Upper lobe of right lung (tissue), 1 donor: ENCODE data around the gene C10orf105. TPM values are rescaled to one million over a fixed set of nuclear protein-coding genes. Genes with fewer than 3 reads are reported as not detected.

Source experiments
- ATAC-seq: fragments of 200-7000 bp; cut with Tn5 transposase; one replicate; pipeline ENCODE4 v1.9.1; 2020; ENCODE audit warnings: mild to moderate bottlenecking, moderate library complexity
- DNase-seq: peaks from one replicate; pipeline ENCODE4 v3.0.0-alpha.2; 2020
- H3K27ac ChIP-seq: fragments of 200-600 bp; one replicate; pipeline ENCODE4 v1.8.0; 2022
- H3K27me3 ChIP-seq: fragments of 200-600 bp; one replicate; pipeline ENCODE4 v1.8.0; 2022; ENCODE audit warnings: mild to moderate bottlenecking
- H3K36me3 ChIP-seq: fragments of 200-600 bp; one replicate; pipeline ENCODE4 v1.8.0; 2022
- H3K4me1 ChIP-seq: fragments of 200-600 bp; one replicate; pipeline ENCODE4 v1.8.0; 2022
- H3K4me3 ChIP-seq: fragments of 200-600 bp; one replicate; pipeline ENCODE4 v1.8.0; 2022; ENCODE audit warnings: mild to moderate bottlenecking
- H3K9me3 ChIP-seq: fragments of 200-600 bp; one replicate; pipeline ENCODE4 v1.8.0; 2022
- intact Hi-C: fragments of 100-400 bp; cut with DNase I; formaldehyde crosslinking; loops from one replicate; pipeline ENCODE4 v1.11.0; 2022
- total RNA-seq: library from RNA; stranded (reverse); fragmentation: NEBNext Ultra II Directional; extraction: Animal tissue kit (Norgen Biotek cat#: 25700); gene quantifications from one replicate; pipeline ENCODE4 v1.2.1, GENCODE V29; 2021
- TF ChIP-seq, protein P1 (sequence below): fragments of 200-600 bp; IDR thresholded peaks from one replicate; pipeline ENCODE4 v1.8.0; 2022; ENCODE audit warnings: antibody characterized with exemption
- donor health status: DM: no; HTN: yes; CAD: no; lungs with severe emphysema.

C10orf105 gene
- total RNA-seq, 1 donor from 2014 or later, result 0.52 TPM

DNA sequence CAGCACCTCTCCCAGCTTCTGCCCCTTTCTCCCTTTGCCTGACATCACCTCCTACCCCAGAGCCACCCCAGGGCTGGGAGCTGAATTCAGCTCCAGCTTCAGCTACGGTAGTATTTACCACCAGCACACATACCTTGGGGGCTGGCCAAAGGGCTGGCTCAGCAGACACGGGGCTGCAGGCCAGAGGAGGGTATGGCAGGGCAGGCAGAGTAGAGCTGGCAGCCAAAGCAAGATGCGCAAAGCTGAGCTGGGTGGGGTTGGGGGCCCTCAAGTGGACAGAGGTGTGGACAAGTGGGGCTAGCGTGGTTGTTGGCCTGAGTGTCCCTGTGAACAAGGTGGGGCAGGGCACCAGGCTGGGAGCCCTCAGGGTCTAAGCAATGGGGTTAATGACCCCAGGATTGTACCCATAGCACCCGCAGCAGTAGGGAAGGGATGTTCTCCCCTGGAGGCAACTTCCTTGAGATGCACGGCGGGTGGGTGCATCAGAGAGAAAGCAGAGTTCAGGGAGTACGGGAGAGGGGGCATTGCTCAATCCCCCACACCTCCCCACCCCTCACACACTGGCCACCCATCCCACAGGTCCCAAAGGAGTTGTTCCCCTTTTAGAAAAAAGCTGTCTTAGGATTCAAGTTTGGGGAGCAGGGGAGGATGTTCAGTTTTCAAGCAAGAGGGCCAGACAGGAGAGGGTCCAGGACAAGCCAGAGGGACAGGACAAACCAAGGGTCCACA is 45.8 kb upstream of the C10orf105 start:
- DNase-seq, result no peak
- TF ChIP-seq, protein P1, sequence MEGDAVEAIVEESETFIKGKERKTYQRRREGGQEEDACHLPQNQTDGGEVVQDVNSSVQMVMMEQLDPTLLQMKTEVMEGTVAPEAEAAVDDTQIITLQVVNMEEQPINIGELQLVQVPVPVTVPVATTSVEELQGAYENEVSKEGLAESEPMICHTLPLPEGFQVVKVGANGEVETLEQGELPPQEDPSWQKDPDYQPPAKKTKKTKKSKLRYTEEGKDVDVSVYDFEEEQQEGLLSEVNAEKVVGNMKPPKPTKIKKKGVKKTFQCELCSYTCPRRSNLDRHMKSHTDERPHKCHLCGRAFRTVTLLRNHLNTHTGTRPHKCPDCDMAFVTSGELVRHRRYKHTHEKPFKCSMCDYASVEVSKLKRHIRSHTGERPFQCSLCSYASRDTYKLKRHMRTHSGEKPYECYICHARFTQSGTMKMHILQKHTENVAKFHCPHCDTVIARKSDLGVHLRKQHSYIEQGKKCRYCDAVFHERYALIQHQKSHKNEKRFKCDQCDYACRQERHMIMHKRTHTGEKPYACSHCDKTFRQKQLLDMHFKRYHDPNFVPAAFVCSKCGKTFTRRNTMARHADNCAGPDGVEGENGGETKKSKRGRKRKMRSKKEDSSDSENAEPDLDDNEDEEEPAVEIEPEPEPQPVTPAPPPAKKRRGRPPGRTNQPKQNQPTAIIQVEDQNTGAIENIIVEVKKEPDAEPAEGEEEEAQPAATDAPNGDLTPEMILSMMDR, result no peak
- no peaks in the 10 kb centered on the region for H3K9me3 ChIP-seq
- peaks cover 22% of the 10 kb centered on the region for H3K36me3 ChIP-seq
- H3K27ac ChIP-seq, result peak overlapping the region; percentile 90
- intact Hi-C loops, result no loop called here
- H3K27me3 ChIP-seq, result no peaks in the 10 kb centered on the region
- ATAC-seq, result peak; percentile 5
- H3K4me1 ChIP-seq, result peaks cover 87% of the 10 kb centered on the region
- H3K4me3 ChIP-seq, result no peak overlapping the region

DNA sequence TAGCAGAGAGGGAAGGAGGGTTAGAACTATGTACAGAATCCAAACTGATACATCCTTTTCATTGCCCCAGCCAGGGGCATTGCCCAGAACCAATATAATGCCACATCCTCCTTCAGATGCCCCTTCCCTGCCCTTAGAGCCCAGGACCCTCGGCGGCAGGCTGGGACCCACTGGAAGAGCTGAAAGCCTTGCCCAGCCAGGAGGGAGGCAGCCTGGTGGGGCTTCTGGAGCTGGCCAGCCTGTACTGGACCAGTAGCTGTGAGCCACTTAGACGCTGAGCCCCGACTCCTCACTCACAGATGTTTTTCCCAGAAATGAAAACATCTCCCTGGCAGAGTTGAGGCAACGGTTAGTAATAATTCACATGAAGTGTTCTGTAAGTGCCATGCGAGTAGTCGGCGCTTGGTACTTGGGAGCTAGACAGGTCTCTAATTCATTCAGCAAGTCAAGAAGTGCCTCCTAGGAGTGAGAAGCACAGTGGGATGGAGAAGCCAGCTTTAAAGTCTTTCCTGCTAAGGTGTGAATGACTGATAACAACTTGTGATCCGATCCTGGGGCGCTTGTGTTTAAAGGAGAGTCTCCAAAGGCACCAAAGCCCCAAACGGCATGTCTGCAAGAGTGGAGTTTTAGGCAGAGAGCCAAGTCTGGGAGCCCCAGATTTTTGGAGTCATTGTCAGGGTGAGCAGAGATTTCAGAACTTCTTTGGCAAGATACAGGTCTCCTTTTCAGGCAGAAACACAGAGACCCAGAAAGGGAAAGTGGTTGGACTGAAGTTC is 44.0 kb upstream of the C10orf105 start:
- Histone ChIP-seq H3K27me3 (no peaks in the 10 kb centered on the region), H3K9me3 (no peaks in the 10 kb centered on the region), H3K36me3 (peaks cover 33% of the 10 kb centered on the region), H3K4me3 (no peak overlapping the region), H3K27ac (no peak overlapping the region), H3K4me1 (peaks cover 79% of the 10 kb centered on the region)
- DNase-seq (no peak), ATAC-seq (no peak)
- intact Hi-C loops, result no loop called here
- TF ChIP-seq, protein P1, result no peak

DNA sequence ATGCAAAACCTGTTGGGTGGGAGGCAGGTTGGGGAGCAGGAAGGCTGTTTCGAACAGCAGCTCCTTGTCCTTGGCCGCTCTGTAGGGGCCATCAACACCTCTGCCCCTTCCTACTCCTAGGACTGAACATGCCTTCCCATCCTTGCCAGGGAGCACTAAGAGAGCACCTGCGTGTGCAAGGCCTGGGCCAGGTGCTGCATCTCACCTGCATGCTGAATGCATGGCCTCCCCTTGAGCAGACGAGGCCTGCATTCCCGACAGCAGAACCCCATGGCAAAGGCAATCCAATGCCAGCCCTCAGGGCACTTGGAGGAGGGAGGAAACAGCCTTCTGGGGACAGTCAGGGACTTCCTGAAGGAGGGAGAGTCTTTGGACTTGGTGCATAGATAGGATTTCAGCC is 42.7 kb upstream of the C10orf105 start:
- TF ChIP-seq, protein P1, result no peak
- Histone ChIP-seq H3K4me1 (peaks cover 77% of the 10 kb centered on the region), H3K9me3 (no peaks in the 10 kb centered on the region), H3K4me3 (no peak overlapping the region), H3K27ac (peak overlapping the region; percentile 11), H3K36me3 (peaks cover 41% of the 10 kb centered on the region), H3K27me3 (no peaks in the 10 kb centered on the region)
- DNase-seq (no peak), ATAC-seq (no peak)
- intact Hi-C loops, result no loop called here

DNA sequence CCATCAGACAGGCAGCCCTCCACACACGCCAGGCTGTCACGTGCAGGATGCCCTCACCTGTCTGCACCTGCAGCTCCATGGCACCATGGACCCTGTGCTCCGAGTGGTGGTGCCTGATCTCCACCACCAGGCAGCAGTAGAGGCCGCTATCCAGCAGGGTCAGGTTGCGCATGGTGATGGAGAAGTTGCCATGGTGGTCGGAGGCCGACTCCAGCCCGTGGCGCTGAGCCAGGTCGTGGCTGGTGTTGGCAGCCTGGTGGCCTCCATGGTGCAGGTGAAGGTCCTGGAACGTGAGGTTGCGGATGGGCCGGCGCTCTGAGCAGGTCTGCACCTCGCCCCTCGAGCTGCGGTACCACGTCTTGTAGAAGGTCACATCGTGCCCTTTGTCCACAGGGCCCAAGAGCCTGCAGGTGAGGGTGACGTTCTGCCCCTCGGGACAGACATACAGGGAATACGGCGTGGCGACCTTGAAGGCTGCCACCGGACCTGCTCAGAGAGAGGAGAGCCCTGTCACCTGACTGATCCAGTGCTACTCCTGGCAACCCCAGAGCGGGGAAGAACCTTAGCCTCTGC is 42.0 kb upstream of the C10orf105 start:
- intact Hi-C loops, result no loop called here
- ATAC-seq (no peak), DNase-seq (no peak)
- H3K4me1 ChIP-seq, result peaks cover 77% of the 10 kb centered on the region
- H3K4me3 ChIP-seq, result no peak overlapping the region
- peaks cover 41% of the 10 kb centered on the region for H3K36me3 ChIP-seq
- TF ChIP-seq, protein P1, result no peak
- no peaks in the 10 kb centered on the region for H3K9me3 ChIP-seq
- no peaks in the 10 kb centered on the region for H3K27me3 ChIP-seq
- H3K27ac ChIP-seq, result peak overlapping the region; percentile 6

DNA sequence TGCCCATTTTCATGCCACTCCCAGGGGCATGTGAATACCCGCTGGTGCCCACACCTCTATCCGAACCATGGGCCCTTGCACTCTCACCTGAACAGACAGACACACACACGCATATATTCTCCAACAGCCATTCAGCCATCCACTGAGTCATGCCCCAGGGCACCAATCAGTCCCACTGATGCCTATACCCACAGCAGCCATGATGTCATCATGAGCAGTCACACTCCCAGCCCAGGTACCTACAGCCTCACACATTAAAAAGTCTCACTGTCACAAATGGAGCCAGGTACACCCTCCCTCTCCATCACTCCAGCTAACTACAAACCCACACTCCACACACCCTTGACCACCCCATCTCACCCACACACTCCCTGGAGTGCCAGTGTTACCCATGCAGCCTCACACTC is 41.5 kb upstream of the C10orf105 start:
- DNase-seq (no peak), ATAC-seq (no peak)
- Histone ChIP-seq H3K9me3 (no peaks in the 10 kb centered on the region), H3K27ac (no peak overlapping the region), H3K36me3 (peaks cover 41% of the 10 kb centered on the region), H3K4me3 (no peak overlapping the region), H3K4me1 (peaks cover 77% of the 10 kb centered on the region), H3K27me3 (no peaks in the 10 kb centered on the region)
- TF ChIP-seq, protein P1, result no peak
- intact Hi-C loops, result no loop called here
